Nephron (organoid): Measurements from ENCODE around the gene CYP17A1.

Experiments
- H3K27ac Mint-ChIP-seq, 3 experiments: 2 replicates each; pipeline ENCODE4 v1.8.0; 2020; ENCODE audit warnings: mixed read lengths in 3 of 3, mild to moderate bottlenecking in 2 of 3, moderate library complexity in 1 of 3
- H3K27me3 Mint-ChIP-seq: 2 replicates; pipeline ENCODE4 v1.8.0; 2021; ENCODE audit warnings: low read depth, mild to moderate bottlenecking, moderate library complexity, mixed read lengths
- H3K36me3 Mint-ChIP-seq: 2 replicates; pipeline ENCODE4 v1.8.0; 2020; ENCODE audit warnings: low read depth, mixed read lengths
- H3K4me1 Mint-ChIP-seq: 2 replicates; pipeline ENCODE4 v1.8.0; 2020; ENCODE audit warnings: mixed read lengths
- H3K4me3 Mint-ChIP-seq, 3 experiments: 2 replicates each; pipeline ENCODE4 v1.8.0; 2020; ENCODE audit warnings: mild to moderate bottlenecking in 3 of 3, mixed read lengths in 3 of 3, moderate library complexity in 2 of 3
- H3K9me3 Mint-ChIP-seq: 2 replicates; pipeline ENCODE4 v1.8.0; 2020; ENCODE audit warnings: mixed read lengths
- TF ChIP-seq, protein P1 (sequence below), 3 experiments: fragments of 200-600 bp; sonication (generic); IDR thresholded peaks; one replicate each; pipeline ENCODE4 v1.5.0; 2021; ENCODE audit warnings: antibody characterized with exemption in 3 of 3; ENCODE audit not compliant: unreplicated experiment in 3 of 3

CYP17A1 gene

DNA sequence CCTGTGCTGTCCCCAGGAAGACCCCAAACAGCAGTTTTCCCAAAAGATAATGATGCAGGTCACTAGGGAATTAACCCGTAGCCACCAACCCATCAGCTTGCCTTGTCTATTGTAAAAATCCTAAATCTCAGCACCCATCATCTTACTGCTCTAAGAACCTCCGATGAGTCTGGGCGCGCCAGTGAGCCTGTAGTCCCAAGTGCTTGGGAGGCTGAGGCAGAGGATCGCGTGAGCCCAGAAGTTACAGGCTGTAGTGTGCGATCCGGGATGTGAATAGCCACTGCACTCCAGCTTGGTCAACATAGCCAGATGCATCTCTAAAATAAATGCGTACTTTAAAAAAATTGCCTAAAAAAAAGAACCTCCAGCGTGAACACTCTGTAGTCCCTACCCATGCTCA is 33.0 kb upstream of the CYP17A1 start:
- peaks cover 5% of the 10 kb centered on the region for H3K36me3 Mint-ChIP-seq
- H3K27ac Mint-ChIP-seq, result peak overlapping the region; percentile 64 to 79 (median 77)
- H3K27me3 Mint-ChIP-seq, result no peaks in the 10 kb centered on the region
- no peaks in the 10 kb centered on the region for H3K9me3 Mint-ChIP-seq
- TF ChIP-seq, protein P1, sequence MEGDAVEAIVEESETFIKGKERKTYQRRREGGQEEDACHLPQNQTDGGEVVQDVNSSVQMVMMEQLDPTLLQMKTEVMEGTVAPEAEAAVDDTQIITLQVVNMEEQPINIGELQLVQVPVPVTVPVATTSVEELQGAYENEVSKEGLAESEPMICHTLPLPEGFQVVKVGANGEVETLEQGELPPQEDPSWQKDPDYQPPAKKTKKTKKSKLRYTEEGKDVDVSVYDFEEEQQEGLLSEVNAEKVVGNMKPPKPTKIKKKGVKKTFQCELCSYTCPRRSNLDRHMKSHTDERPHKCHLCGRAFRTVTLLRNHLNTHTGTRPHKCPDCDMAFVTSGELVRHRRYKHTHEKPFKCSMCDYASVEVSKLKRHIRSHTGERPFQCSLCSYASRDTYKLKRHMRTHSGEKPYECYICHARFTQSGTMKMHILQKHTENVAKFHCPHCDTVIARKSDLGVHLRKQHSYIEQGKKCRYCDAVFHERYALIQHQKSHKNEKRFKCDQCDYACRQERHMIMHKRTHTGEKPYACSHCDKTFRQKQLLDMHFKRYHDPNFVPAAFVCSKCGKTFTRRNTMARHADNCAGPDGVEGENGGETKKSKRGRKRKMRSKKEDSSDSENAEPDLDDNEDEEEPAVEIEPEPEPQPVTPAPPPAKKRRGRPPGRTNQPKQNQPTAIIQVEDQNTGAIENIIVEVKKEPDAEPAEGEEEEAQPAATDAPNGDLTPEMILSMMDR (IDR thresholded peaks at IDR 0.05; ENCODE audit: unreplicated experiment in 3 of 3), result no peak
- peak overlapping the region; percentile 87 to 89 (median 88) for H3K4me3 Mint-ChIP-seq
- H3K4me1 Mint-ChIP-seq, result peaks cover 17% of the 10 kb centered on the region

- peaks cover 4% of the 10 kb centered on the region for H3K36me3 Mint-ChIP-seq
- H3K9me3 Mint-ChIP-seq, result no peaks in the 10 kb centered on the region
- peak within 1 kb of the TSS; percentile 68 to 79 (median 77) for H3K27ac Mint-ChIP-seq
- TF ChIP-seq, protein P1 (IDR thresholded peaks at IDR 0.05; ENCODE audit: unreplicated experiment in 3 of 3), result no peak
- H3K4me1 Mint-ChIP-seq, result peaks cover 17% of the 10 kb centered on the region
- peak within 1 kb of the TSS; percentile 87 to 89 (median 88) for H3K4me3 Mint-ChIP-seq
- H3K27me3 Mint-ChIP-seq, result no peaks in the 10 kb centered on the region
Measured at GRCh38 chr10:102869258-102870198, 32.3 kb upstream of the CYP17A1 start, which contains the start of gene AS3MT. AS3MT (plus strand) TSS chr10:102869470; CDS start chr10:102869593, 123 bp downstream.

DNA sequence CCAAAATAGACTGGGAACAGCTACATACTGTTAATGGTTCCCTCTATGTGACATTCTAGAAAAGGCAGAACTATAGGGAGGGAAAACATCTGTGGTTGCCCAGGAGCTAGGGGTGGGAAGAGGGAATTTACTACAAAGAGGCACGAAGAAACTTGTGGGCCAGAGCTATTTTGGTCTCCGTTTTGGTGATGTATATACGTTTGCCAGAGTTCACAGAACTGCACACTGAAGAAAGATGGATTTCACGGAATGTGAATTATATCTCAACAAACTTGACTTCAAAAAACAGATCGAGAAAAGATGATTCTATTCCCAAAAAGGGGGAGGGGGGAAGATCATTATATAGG is 31.7 kb upstream of the CYP17A1 start:
- Mint-ChIP-seq H3K4me1 (peaks cover 17% of the 10 kb centered on the region), H3K9me3 (no peaks in the 10 kb centered on the region), H3K27me3 (no peaks in the 10 kb centered on the region), H3K27ac (peak overlapping the region; percentile 58 to 71 (median 68)), H3K36me3 (peaks cover 2% of the 10 kb centered on the region), H3K4me3 (peak overlapping the region; percentile 78 to 86 (median 82))
- TF ChIP-seq, protein P1 (IDR thresholded peaks at IDR 0.05; ENCODE audit: unreplicated experiment in 3 of 3), result no peak

- H3K9me3 Mint-ChIP-seq, result no peaks in the 10 kb centered on the region
- TF ChIP-seq, protein P1 (IDR thresholded peaks at IDR 0.05; ENCODE audit: unreplicated experiment in 3 of 3), result no peak
- H3K27me3 Mint-ChIP-seq, result no peaks in the 10 kb centered on the region
- H3K4me3 Mint-ChIP-seq, result no peak overlapping the region
- peaks cover 12% of the 10 kb centered on the region for H3K36me3 Mint-ChIP-seq
- peaks cover 14% of the 10 kb centered on the region for H3K4me1 Mint-ChIP-seq
- no peak overlapping the region for H3K27ac Mint-ChIP-seq
Measured at GRCh38 chr10:102865620-102866019, 28.4 kb upstream of the CYP17A1 start.

DNA sequence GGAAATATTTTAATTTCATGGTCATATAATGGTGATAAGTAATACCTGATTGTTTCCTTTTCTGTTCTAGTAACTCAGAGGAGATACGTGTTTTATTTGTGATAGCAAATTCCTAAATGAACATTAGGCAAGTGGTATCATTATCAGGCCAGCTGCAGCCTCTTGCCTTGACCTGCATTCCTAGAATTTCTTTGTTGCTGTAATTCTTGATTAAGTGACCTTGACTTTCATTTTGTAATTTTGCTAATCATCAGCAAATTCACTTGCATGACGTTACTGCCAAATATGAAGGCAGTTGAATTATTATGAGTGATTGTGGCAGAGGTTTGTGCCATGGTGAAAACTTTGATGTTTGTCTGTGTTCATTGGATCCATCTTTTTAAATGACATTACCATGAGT is 26.4 kb upstream of the CYP17A1 start:
- H3K4me3 Mint-ChIP-seq, result no peak overlapping the region
- H3K27ac Mint-ChIP-seq, result no peak overlapping the region
- H3K36me3 Mint-ChIP-seq, result peaks cover 19% of the 10 kb centered on the region
- no peaks in the 10 kb centered on the region for H3K9me3 Mint-ChIP-seq
- no peaks in the 10 kb centered on the region for H3K27me3 Mint-ChIP-seq
- H3K4me1 Mint-ChIP-seq, result peaks cover 11% of the 10 kb centered on the region
- TF ChIP-seq, protein P1 (IDR thresholded peaks at IDR 0.05; ENCODE audit: unreplicated experiment in 3 of 3), result no peak
